Prostate gland (tissue), 2 donors: ENCODE measurements around the gene SMIM34. TPM values are rescaled to one million over a fixed set of nuclear protein-coding genes. Genes with fewer than 3 reads are reported as not detected.
"Not testable (repeated sequence)": the region's sequence is repeated elsewhere in the genome, so short reads cannot be mapped to it uniquely, and the experiment has no call there.

Experiments used
- DNase-seq: peaks from one replicate; pipeline ENCODE4 v3.0.0-alpha.2; 2019; ENCODE audit warnings: low spot score
- H3K27ac ChIP-seq, 2 donors: fragments of 200-600 bp; sonication (generic); 2 replicates each; pipeline ENCODE4 v1.5.1; 2017 to 2019
- H3K27me3 ChIP-seq: fragments of 200-600 bp; sonication (generic); replicated peaks from 2 replicates; pipeline ENCODE4 v1.5.1; 2019; ENCODE audit not compliant: insufficient read depth
- H3K36me3 ChIP-seq, 2 donors: fragments of 200-600 bp; sonication (generic); 1 replicate in 1 of 2; 2 replicates in 1 of 2; pipeline versions ENCODE4 v1.5.1 to v1.8.1; 2017 to 2019
- H3K4me1 ChIP-seq: fragments of 200-600 bp; sonication (generic); replicated peaks from 2 replicates; pipeline ENCODE4 v1.5.1; 2019
- H3K4me3 ChIP-seq, 2 donors: fragments of 200-600 bp; sonication (generic); 2 replicates each; pipeline ENCODE4 v1.5.1; 2017 to 2019
- H3K9me3 ChIP-seq: fragments of 200-600 bp; sonication (generic); 2 replicates; pipeline ENCODE4 v1.5.1; 2017
- WGBS: methylation state at CpG from one replicate; pipeline ENCODE4 v1.1.5; 2018; 5-methylcytosine and 5-hydroxymethylcytosine counted together
- intact Hi-C: fragments of 100-400 bp; cut with DNase I; formaldehyde crosslinking; loops from one replicate; pipeline ENCODE4 v1.14.2; 2022
- total RNA-seq, 2 donors: library from RNA; depleted of rRNA; stranded (reverse); fragments of >200 nt; gene quantifications; one replicate each; pipeline ENCODE4 v1.1.0, GENCODE V29; 2016

The SMIM34 gene
- total RNA-seq, result not detected

GRCh38 chr21:34423805-34424204, at the start of gene SMIM34:
SMIM34 (minus strand) TSS chr21:34423951; CDS start chr21:34423839, 112 bp downstream.
- H3K9me3 ChIP-seq, H3K4me3 ChIP-seq, H3K27me3 ChIP-seq, H3K36me3 ChIP-seq, H3K27ac ChIP-seq, H3K4me1 ChIP-seq, intact Hi-C loops, DNase-seq: not testable (repeated sequence)
- no CpG with 5 or more reads among the region's 4 CpGs for WGBS

GRCh38 chr21:34467333-34467732, 43.6 kb upstream of the SMIM34 start:
- H3K27ac ChIP-seq, intact Hi-C loops, H3K4me3 ChIP-seq, H3K36me3 ChIP-seq, DNase-seq, H3K4me1 ChIP-seq, H3K9me3 ChIP-seq, H3K27me3 ChIP-seq: not testable (repeated sequence)
- no CpG with 5 or more reads among the region's 3 CpGs for WGBS

GRCh38 chr21:34459426-34459825, 35.7 kb upstream of the SMIM34 start:
- H3K27me3 ChIP-seq, H3K36me3 ChIP-seq, H3K27ac ChIP-seq, intact Hi-C loops, DNase-seq, H3K9me3 ChIP-seq, H3K4me3 ChIP-seq, H3K4me1 ChIP-seq: not testable (repeated sequence)
- WGBS, result no CpG with 5 or more reads among the region's 36 CpGs

GRCh38 chr21:34458266-34458665, 34.5 kb upstream of the SMIM34 start:
- H3K4me1 ChIP-seq, intact Hi-C loops: not testable (repeated sequence)
- WGBS, result no CpG with 5 or more reads among the region's 7 CpGs

GRCh38 chr21:34456180-34456579, 32.4 kb upstream of the SMIM34 start:
- H3K36me3 ChIP-seq, H3K4me1 ChIP-seq, H3K9me3 ChIP-seq, DNase-seq, H3K27ac ChIP-seq, H3K27me3 ChIP-seq, intact Hi-C loops, H3K4me3 ChIP-seq: not testable (repeated sequence)
- WGBS, result no CpG with 5 or more reads among the region's 6 CpGs

More at GRCh38 chr21:34458266-34458665, 34.5 kb upstream of the SMIM34 start:
- not testable (repeated sequence) for H3K4me3 ChIP-seq, DNase-seq, H3K9me3 ChIP-seq, H3K36me3 ChIP-seq, H3K27me3 ChIP-seq, H3K27ac ChIP-seq

- DNase-seq, H3K27ac ChIP-seq, H3K36me3 ChIP-seq, H3K4me1 ChIP-seq, H3K4me3 ChIP-seq, intact Hi-C loops, H3K9me3 ChIP-seq, H3K27me3 ChIP-seq: not testable (repeated sequence)
- no CpG with 5 or more reads among the region's 10 CpGs for WGBS
Measured at GRCh38 chr21:34455628-34456027, 31.9 kb upstream of the SMIM34 start.

- no CpG with 5 or more reads among the region's 8 CpGs for WGBS
- H3K4me3 ChIP-seq, H3K4me1 ChIP-seq, DNase-seq, H3K27me3 ChIP-seq, intact Hi-C loops, H3K9me3 ChIP-seq, H3K36me3 ChIP-seq, H3K27ac ChIP-seq: not testable (repeated sequence)
Measured at GRCh38 chr21:34447018-34447417, 23.3 kb upstream of the SMIM34 start.

- H3K36me3 ChIP-seq, H3K9me3 ChIP-seq, H3K27me3 ChIP-seq, intact Hi-C loops, H3K4me3 ChIP-seq, H3K4me1 ChIP-seq, H3K27ac ChIP-seq, DNase-seq: not testable (repeated sequence)
- no CpG with 5 or more reads among the region's 4 CpGs for WGBS
Measured at GRCh38 chr21:34443486-34443885, 19.7 kb upstream of the SMIM34 start.

GRCh38 chr21:34429710-34430109, 6.0 kb upstream of the SMIM34 start:
- H3K27me3 ChIP-seq, H3K9me3 ChIP-seq, H3K36me3 ChIP-seq, H3K27ac ChIP-seq, intact Hi-C loops, DNase-seq, H3K4me3 ChIP-seq, H3K4me1 ChIP-seq: not testable (repeated sequence)
- WGBS, result no CpG with 5 or more reads among the region's 5 CpGs

- H3K9me3 ChIP-seq, H3K27me3 ChIP-seq, intact Hi-C loops, DNase-seq, H3K4me3 ChIP-seq, H3K4me1 ChIP-seq, H3K27ac ChIP-seq, H3K36me3 ChIP-seq: not testable (repeated sequence)
- no CpG with 5 or more reads among the region's 6 CpGs for WGBS
Measured at GRCh38 chr21:34428441-34428840, 4.7 kb upstream of the SMIM34 start.

GRCh38 chr21:34427339-34427738, 3.6 kb upstream of the SMIM34 start:
- DNase-seq, H3K4me3 ChIP-seq, intact Hi-C loops, H3K36me3 ChIP-seq, H3K27me3 ChIP-seq, H3K27ac ChIP-seq, H3K9me3 ChIP-seq, H3K4me1 ChIP-seq: not testable (repeated sequence)
- WGBS, result no CpG with 5 or more reads among the region's 8 CpGs

GRCh38 chr21:34417448-34418077, 6.2 kb downstream of the SMIM34 start:
- DNase-seq, H3K9me3 ChIP-seq, H3K4me1 ChIP-seq, H3K36me3 ChIP-seq, H3K27me3 ChIP-seq, intact Hi-C loops, H3K27ac ChIP-seq, H3K4me3 ChIP-seq: not testable (repeated sequence)
- WGBS, result no CpG with 5 or more reads among the region's 5 CpGs

- WGBS, result no CpG with 5 or more reads among the region's 9 CpGs
- not testable (repeated sequence) for H3K27ac ChIP-seq
Measured at GRCh38 chr21:34407294-34407693, 16.5 kb downstream of the SMIM34 start.

More at GRCh38 chr21:34407294-34407693, 16.5 kb downstream of the SMIM34 start:
- intact Hi-C loops, H3K4me3 ChIP-seq, H3K27me3 ChIP-seq, H3K4me1 ChIP-seq, H3K9me3 ChIP-seq, H3K36me3 ChIP-seq, DNase-seq: not testable (repeated sequence)
